Gastroesophageal sphincter (tissue), 4 donors: Measurements from ENCODE around the gene ZNF841. TPM values are rescaled to one million over a fixed set of nuclear protein-coding genes. Genes with fewer than 3 reads are reported as not detected.

Experiments
- ATAC-seq: fragments of 150-250 bp; one replicate; pipeline ENCODE4 v1.9.1; 2016; ENCODE audit warnings: mild to moderate bottlenecking, moderate library complexity
- H3K27ac ChIP-seq, 4 donors: fragments of 200-600 bp; sonication (generic) in 3 of 4; 1 replicate in 3 of 4; 2 replicates in 1 of 4; pipeline ENCODE4 v1.5.1; 2016 to 2019
- H3K27me3 ChIP-seq: fragments of 200-600 bp; sonication (generic); one replicate; pipeline ENCODE4 v1.5.1; 2019
- H3K36me3 ChIP-seq, 2 donors: fragments of 200-600 bp; sonication (generic); one replicate each; pipeline ENCODE4 v1.5.1; 2019; ENCODE audit warnings: control low read depth in 1 of 2
- H3K4me1 ChIP-seq, 3 donors: fragments of 200-600 bp; sonication (generic); 1 replicate in 2 of 3; 2 replicates in 1 of 3; pipeline ENCODE4 v1.5.1; 2016 to 2019; ENCODE audit warnings: control low read depth in 2 of 3
- H3K4me3 ChIP-seq, 2 donors: fragments of 200-600 bp; sonication (generic); one replicate each; pipeline ENCODE4 v1.5.1; 2019; ENCODE audit warnings: mild to moderate bottlenecking in 1 of 2, moderate library complexity in 1 of 2
- H3K9me3 ChIP-seq, 3 donors: fragments of 200-600 bp; sonication (generic); one replicate each; pipeline ENCODE4 v1.5.1; 2017 to 2019; ENCODE audit warnings: control low read depth in 2 of 3
- EP300 ChIP-seq: sonication (generic); formaldehyde crosslinking; IDR thresholded peaks from one replicate; pipeline ENCODE4 v1.6.1; 2017; ENCODE audit warnings: antibody characterized with exemption, mild to moderate bottlenecking
- POLR2A ChIP-seq, 2 donors: fragments of 450-650 bp; IDR thresholded peaks; one replicate each; pipeline ENCODE4 v1.6.1; 2017; ENCODE audit warnings: antibody characterized with exemption in 2 of 2, mild to moderate bottlenecking in 2 of 2, moderate library complexity in 1 of 2
- POLR2AphosphoS5 ChIP-seq: sonication (generic); formaldehyde crosslinking; IDR thresholded peaks from one replicate; pipeline ENCODE4 v1.6.1; 2017; ENCODE audit warnings: antibody characterized with exemption
- WGBS, 2 donors: methylation state at CpG; one replicate each; pipeline ENCODE4 v1.1.5; 2018; ENCODE audit warnings: low coverage in 1 of 2; 5-methylcytosine and 5-hydroxymethylcytosine counted together
- total RNA-seq, 4 donors: library from RNA; depleted of rRNA; stranded (reverse); fragments of >200 nt; gene quantifications; one replicate each; pipeline ENCODE4 v1.1.0, GENCODE V29; 2016
- TF ChIP-seq, protein P1 (sequence below), 4 experiments: fragments of 200-600 bp in 2 of 4; fragments of 450-650 bp in 2 of 4; sonication (generic) in 1 of 4; IDR thresholded peaks; one replicate each; pipeline ENCODE4 v1.5.1; 2017 to 2019; ENCODE audit warnings: antibody characterized with exemption in 4 of 4, mild to moderate bottlenecking in 2 of 4, moderate library complexity in 2 of 4

The ZNF841 gene
- total RNA-seq, 4 donors from 2014 or later: 12.6 to 26.3 (median 15.9) TPM

GRCh38 chr19:52114691-52115090 is 19.1 kb upstream of the ZNF841 start:
- no peak for ATAC-seq
- no peaks in the 10 kb centered on the region for H3K4me1 ChIP-seq
- H3K36me3 ChIP-seq: peaks cover 15 to 66% of the 10 kb centered on the region in 2 donors
- no peaks in the 10 kb centered on the region for H3K27me3 ChIP-seq
- peaks cover 3 to 100% (median 16%) of the 10 kb centered on the region in 3 donors for H3K9me3 ChIP-seq
- H3K27ac ChIP-seq: no peak overlapping the region
- TF ChIP-seq POLR2AphosphoS5 (no peak), EP300 (no peak), POLR2A (IDR thresholded peaks at IDR 0.05) (no peak)
- TF ChIP-seq, protein P1, sequence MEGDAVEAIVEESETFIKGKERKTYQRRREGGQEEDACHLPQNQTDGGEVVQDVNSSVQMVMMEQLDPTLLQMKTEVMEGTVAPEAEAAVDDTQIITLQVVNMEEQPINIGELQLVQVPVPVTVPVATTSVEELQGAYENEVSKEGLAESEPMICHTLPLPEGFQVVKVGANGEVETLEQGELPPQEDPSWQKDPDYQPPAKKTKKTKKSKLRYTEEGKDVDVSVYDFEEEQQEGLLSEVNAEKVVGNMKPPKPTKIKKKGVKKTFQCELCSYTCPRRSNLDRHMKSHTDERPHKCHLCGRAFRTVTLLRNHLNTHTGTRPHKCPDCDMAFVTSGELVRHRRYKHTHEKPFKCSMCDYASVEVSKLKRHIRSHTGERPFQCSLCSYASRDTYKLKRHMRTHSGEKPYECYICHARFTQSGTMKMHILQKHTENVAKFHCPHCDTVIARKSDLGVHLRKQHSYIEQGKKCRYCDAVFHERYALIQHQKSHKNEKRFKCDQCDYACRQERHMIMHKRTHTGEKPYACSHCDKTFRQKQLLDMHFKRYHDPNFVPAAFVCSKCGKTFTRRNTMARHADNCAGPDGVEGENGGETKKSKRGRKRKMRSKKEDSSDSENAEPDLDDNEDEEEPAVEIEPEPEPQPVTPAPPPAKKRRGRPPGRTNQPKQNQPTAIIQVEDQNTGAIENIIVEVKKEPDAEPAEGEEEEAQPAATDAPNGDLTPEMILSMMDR (IDR thresholded peaks at IDR 0.05): no peak
- no peak overlapping the region for H3K4me3 ChIP-seq
- 94 to 96% methylated on average over 4 to 5 of the region's 5 CpGs for WGBS, 2 donors

GRCh38 chr19:52112624-52113023 is 17.1 kb upstream of the ZNF841 start:
- H3K4me3 ChIP-seq: no peak overlapping the region
- H3K4me1 ChIP-seq: no peaks in the 10 kb centered on the region
- 73 to 83% methylated on average over 2 to 3 of the region's 3 CpGs for WGBS, 2 donors
- peaks cover 3 to 100% (median 16%) of the 10 kb centered on the region in 3 donors for H3K9me3 ChIP-seq
- no peaks in the 10 kb centered on the region for H3K27me3 ChIP-seq
- ATAC-seq: no peak
- peaks cover 13 to 45% of the 10 kb centered on the region in 2 donors for H3K36me3 ChIP-seq
- TF ChIP-seq, protein P1 (IDR thresholded peaks at IDR 0.05): no peak
- no peak for TF ChIP-seq POLR2A (IDR thresholded peaks at IDR 0.05)
- no peak for TF ChIP-seq EP300
- TF ChIP-seq POLR2AphosphoS5: no peak
- no peak overlapping the region for H3K27ac ChIP-seq

DNA sequence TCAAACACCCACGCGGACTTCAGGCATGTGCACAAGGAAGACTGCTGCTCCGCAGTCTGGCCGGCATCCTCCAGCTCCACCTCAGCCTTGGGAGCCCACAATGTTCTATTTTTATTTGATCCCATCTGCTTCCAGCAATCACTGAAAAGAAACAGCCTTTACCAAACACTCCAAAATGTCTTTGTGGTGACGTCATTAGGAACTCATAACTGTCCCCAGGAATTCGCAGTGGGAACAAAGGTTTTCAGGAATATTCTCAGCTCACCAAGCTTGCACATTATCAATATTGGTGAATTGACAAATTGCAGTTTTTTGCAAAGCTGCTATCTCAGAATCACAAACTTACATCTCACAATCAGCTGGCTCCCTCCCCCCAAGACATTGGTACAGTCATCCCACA is 15.2 kb upstream of the ZNF841 start:
- H3K4me3 ChIP-seq: no peak overlapping the region
- H3K9me3 ChIP-seq: peaks cover 3 to 92% (median 13%) of the 10 kb centered on the region in 3 donors
- ATAC-seq: no peak
- no peak for TF ChIP-seq POLR2AphosphoS5
- TF ChIP-seq, protein P1 (IDR thresholded peaks at IDR 0.05): no peak
- TF ChIP-seq EP300: no peak
- no peak for TF ChIP-seq POLR2A (IDR thresholded peaks at IDR 0.05)
- 83 to 93% methylated on average over 6 of the region's 6 CpGs for whole genome bisulfite sequencing, 2 donors
- H3K27me3 ChIP-seq: no peaks in the 10 kb centered on the region
- peaks cover 2 to 27% of the 10 kb centered on the region in 2 donors for H3K36me3 ChIP-seq
- no peaks in the 10 kb centered on the region for H3K4me1 ChIP-seq
- H3K27ac ChIP-seq: no peak overlapping the region

DNA sequence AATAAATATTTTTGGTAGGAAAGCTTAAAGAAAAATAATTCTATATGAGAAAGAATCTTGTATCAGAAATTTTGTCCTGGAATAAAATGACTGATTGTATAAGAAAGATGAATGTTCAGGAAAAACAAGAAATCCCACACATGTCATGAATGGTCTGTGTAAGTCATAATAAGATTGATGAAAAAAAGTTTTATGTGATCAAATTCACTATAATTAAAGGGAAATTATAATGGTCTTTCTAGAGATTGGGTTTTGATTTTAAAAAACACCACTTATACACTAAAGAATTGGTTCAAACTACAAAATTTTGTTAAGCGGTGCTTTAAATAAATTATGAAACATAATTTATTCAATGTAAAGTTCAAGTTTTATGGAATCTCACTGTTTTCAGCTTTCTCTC is 7.2 kb upstream of the ZNF841 start:
- no peak overlapping the region for H3K4me3 ChIP-seq
- H3K27me3 ChIP-seq: no peaks in the 10 kb centered on the region
- no peaks in the 10 kb centered on the region for H3K4me1 ChIP-seq
- no peaks in the 10 kb centered on the region for H3K36me3 ChIP-seq
- TF ChIP-seq EP300: no peak
- TF ChIP-seq, protein P1 (IDR thresholded peaks at IDR 0.05): no peak
- no peak for TF ChIP-seq POLR2AphosphoS5
- no peak for TF ChIP-seq POLR2A (IDR thresholded peaks at IDR 0.05)
- H3K27ac ChIP-seq: no peak overlapping the region
- H3K9me3 ChIP-seq: peaks cover 0 to 23% (median 0%) of the 10 kb centered on the region in 3 donors
- no peak for ATAC-seq
- 100% methylated on average over 1 of the region's 1 CpG for WGBS, 2 donors

- H3K36me3 ChIP-seq: no peaks in the 10 kb centered on the region
- ATAC-seq: no peak
- TF ChIP-seq POLR2AphosphoS5 (no peak), POLR2A (IDR thresholded peaks at IDR 0.05) (no peak), EP300 (no peak)
- TF ChIP-seq, protein P1 (IDR thresholded peaks at IDR 0.05): no peak
- H3K4me3 ChIP-seq: no peak overlapping the region
- 75 to 83% methylated on average over 1 to 2 of the region's 2 CpGs for WGBS, 2 donors
- H3K27me3 ChIP-seq: no peaks in the 10 kb centered on the region
- no peaks in the 10 kb centered on the region for H3K4me1 ChIP-seq
- no peak overlapping the region for H3K27ac ChIP-seq
- H3K9me3 ChIP-seq: peaks cover 0 to 23% (median 0%) of the 10 kb centered on the region in 3 donors
Measured at GRCh38 chr19:52101866-52102562, 6.4 kb upstream of the ZNF841 start.
